Bronchial epithelial cell (primary cell): Measurements from ENCODE around the gene CACNA1F. TPM values are rescaled to one million over a fixed set of nuclear protein-coding genes. Genes with fewer than 3 reads are reported as not detected.

ENCODE experiments used
- DNase-seq: peaks from one replicate; pipeline ENCODE4 v3.0.0-alpha.2; 2010; ENCODE audit warnings: low read depth
- FAIRE-seq: peaks from 2 replicates; lab custom pipeline; 2011; peaks lifted over from hg19 to GRCh38; lab: Jason Lieb, UNC
- H3K27me3 ChIP-seq: 2 replicates; pipeline ENCODE4 v1.5.1; 2011; ENCODE audit warnings: low read length; ENCODE audit not compliant: control insufficient read depth, insufficient read depth
- H3K36me3 ChIP-seq: 2 replicates; pipeline ENCODE4 v1.5.1; 2011; ENCODE audit warnings: low read length; ENCODE audit not compliant: control insufficient read depth, insufficient read depth
- H3K4me3 ChIP-seq: 2 replicates; pipeline ENCODE4 v1.5.1; 2011; ENCODE audit warnings: mild to moderate bottlenecking, low read depth, low read length, control low read depth
- CTCF ChIP-seq: IDR thresholded peaks from 2 replicates; pipeline ENCODE4 v1.5.1; 2011; ENCODE audit warnings: mild to moderate bottlenecking, moderate library complexity, low read length, control low read depth, inconsistent platforms; ENCODE audit not compliant: insufficient read depth, severe bottlenecking
- total RNA-seq: library from RNA; depleted of rRNA; stranded (reverse); fragments of >200 nt; gene quantifications from 2 replicates; pipeline ENCODE4 v1.2.1, GENCODE V29; 2014

CACNA1F gene
- total RNA-seq, 1 donor from 2014 or later, result under 0.01 TPM

- Histone ChIP-seq H3K36me3 (no peaks in the 10 kb centered on the region), H3K27me3 (no peaks in the 10 kb centered on the region), H3K4me3 (no peak overlapping the region)
- no peak for TF ChIP-seq CTCF
- DNase-seq (no peak), FAIRE-seq (no peak)
These were observed 39.6 kb downstream of the CACNA1F start for GRCh38 chrX:49193542-49193964.

GRCh38 chrX:49192722-49193328 lies 40.3 kb downstream of the CACNA1F start:
- H3K4me3 ChIP-seq, result no peak overlapping the region
- H3K27me3 ChIP-seq, result no peaks in the 10 kb centered on the region
- peak; percentile 63 for TF ChIP-seq CTCF
- DNase-seq, result peak; percentile 34
- H3K36me3 ChIP-seq, result no peaks in the 10 kb centered on the region
- no peak for FAIRE-seq

- no peak for DNase-seq
- no peaks in the 10 kb centered on the region for H3K27me3 ChIP-seq
- peak overlapping the region; percentile 61 for H3K4me3 ChIP-seq
- FAIRE-seq, result no peak
- no peaks in the 10 kb centered on the region for H3K36me3 ChIP-seq
- no peak for TF ChIP-seq CTCF
These were observed 41.5 kb downstream of the CACNA1F start for GRCh38 chrX:49191574-49192011.

DNA sequence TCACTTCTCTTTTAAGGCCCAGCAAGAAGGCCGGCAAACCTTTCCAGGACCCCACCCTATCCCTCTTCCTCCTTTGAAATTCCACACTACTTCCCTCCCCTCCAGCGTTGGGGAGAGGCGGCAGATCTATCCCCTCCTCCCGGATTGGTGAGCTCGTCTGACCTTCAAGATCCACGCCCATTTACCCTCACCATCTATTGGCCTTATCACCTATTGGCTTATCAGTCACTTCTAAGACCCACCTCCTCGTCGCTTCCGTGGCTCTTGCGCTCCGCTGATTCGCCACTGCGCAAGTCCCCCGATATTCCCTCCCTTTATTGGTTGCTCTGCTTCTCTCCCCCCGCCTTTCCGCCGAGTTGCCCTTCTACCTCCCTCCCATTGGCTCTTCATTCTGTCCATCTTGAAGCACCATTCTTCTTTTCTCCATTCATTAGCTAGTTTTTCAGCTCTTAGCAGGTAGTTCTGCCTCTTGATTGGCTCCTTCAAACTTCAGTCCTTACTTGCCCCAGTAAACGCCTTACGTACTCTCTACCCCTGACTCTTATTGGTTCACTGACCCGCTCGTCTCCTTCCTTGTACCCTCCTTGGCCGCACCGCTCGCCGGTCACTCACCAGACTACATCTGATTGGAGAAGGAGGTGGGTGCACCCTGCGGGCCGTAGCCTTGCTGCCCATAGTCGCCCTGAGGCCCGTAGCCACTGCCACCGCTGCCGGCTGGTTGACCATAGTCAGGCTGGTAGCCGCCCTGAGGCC lies 42.1 kb downstream of the CACNA1F start:
- Histone ChIP-seq H3K4me3 (peak overlapping the region; percentile 61), H3K36me3 (no peaks in the 10 kb centered on the region), H3K27me3 (no peaks in the 10 kb centered on the region)
- peak; percentile 89 for FAIRE-seq
- DNase-seq, result peak; percentile 98
- no peak for TF ChIP-seq CTCF

- DNase-seq (no peak), FAIRE-seq (no peak)
- TF ChIP-seq CTCF, result no peak
- no peaks in the 10 kb centered on the region for H3K36me3 ChIP-seq
- H3K4me3 ChIP-seq, result no peak overlapping the region
- no peaks in the 10 kb centered on the region for H3K27me3 ChIP-seq
These were observed 43.5 kb downstream of the CACNA1F start for GRCh38 chrX:49189606-49190005.
